Measurements from ENCODE around the gene RNF2. TPM values are rescaled to one million over a fixed set of nuclear protein-coding genes. Genes with fewer than 3 reads are reported as not detected.

Gene RNF2
- total and polyA plus RNA-seq, 2 donors (not counting 3 experiments of a cell fraction or from before 2014, with no cell fraction given): 13.6 to 30.6 TPM

DNA sequence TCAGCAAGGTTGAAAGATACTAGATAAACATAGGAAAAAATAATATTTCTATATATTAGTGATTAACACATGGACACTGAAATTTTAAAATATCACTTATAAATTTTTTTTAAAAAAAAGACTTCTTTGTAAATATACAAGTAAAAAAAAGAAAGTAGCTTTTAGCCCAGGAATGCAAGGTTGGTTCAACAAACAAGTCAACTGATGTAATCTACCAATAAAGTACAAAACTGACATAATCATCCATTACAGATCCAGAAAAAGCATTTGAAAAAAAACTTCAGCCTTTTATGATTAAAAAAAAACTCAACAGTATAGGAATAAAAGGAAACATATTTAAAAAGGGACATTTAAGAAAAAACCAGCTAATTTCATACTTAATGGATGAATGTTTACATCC, 63.0 kb downstream of the RNF2 start:
- Histone ChIP-seq H3K79me2 (ENCODE audit: control insufficient read depth, insufficient read depth, low read length) (no peaks in the 10 kb centered on the region), H3K9me3 (replicated peaks; ENCODE audit: control insufficient read depth, insufficient read depth, low read length) (no peaks in the 10 kb centered on the region), H3K36me3 (ENCODE audit: control insufficient read depth in 2 of 2, extremely low read depth in 1 of 2, insufficient read depth in 2 of 2, low read length in 2 of 2) (no peaks in the 10 kb centered on the region), H3K9ac (replicated peaks; ENCODE audit: extremely low read depth, insufficient read depth, low read length) (no peak overlapping the region), H3K9me1 (replicated peaks; ENCODE audit: control insufficient read depth, extremely low read depth, insufficient read depth, low read length) (no peaks in the 10 kb centered on the region), H3K27me3 (ENCODE audit: control insufficient read depth in 2 of 2, insufficient read depth in 2 of 2, low read length in 2 of 2) (no peaks in the 10 kb centered on the region), H3K4me3 (replicated peaks in 1 of 3; ENCODE audit: insufficient read depth in 1 of 3, low read depth in 1 of 3, low read length in 3 of 3) (no peak overlapping the region), H4K20me1 (replicated peaks; ENCODE audit: control insufficient read depth, extremely low read depth, insufficient read depth, low read length) (no peaks in the 10 kb centered on the region), H3K4me1 (ENCODE audit: control insufficient read depth, extremely low read depth, insufficient read depth, low read length) (peaks cover 3% of the 10 kb centered on the region), H3K4me2 (ENCODE audit: insufficient read depth, low read length) (no peak overlapping the region), H2AFZ (ENCODE audit: low read depth, low read length) (no peak overlapping the region), H3K27ac (ENCODE audit: insufficient read depth, low read depth, low read length) (no peak overlapping the region)
- CTCF ChIA-PET: interaction anchor here (0.8 to 1.4 kb wide), 4 partner anchors 8 to 726 kb away, joined by 3 to 5 read pairs (median 4); no protein-coding TSS in a partner anchor
- DNase-seq (ENCODE audit: low read depth, low spot score): no peak
- TF ChIP-seq MYC (IDR thresholded peaks at IDR 0.05; ENCODE audit: low read depth, low read length) (no peak), FOS (IDR thresholded peaks at IDR 0.05; ENCODE audit: borderline replicate concordance, insufficient read depth, low read length) (no peak), GATA2 (IDR thresholded peaks at IDR 0.05; ENCODE audit: insufficient read depth, insufficient read length, low read depth, low read length) (no peak), POLR2A (IDR thresholded peaks at IDR 0.05; ENCODE audit: low read depth, low read length) (no peak), POLR2AphosphoS5 (IDR thresholded peaks at IDR 0.05; ENCODE audit: insufficient read depth, low read depth, low read length) (no peak), JUN (IDR thresholded peaks at IDR 0.05; ENCODE audit: borderline replicate concordance, insufficient read depth, insufficient read length, low read depth) (no peak)
- TF ChIP-seq, protein P1, sequence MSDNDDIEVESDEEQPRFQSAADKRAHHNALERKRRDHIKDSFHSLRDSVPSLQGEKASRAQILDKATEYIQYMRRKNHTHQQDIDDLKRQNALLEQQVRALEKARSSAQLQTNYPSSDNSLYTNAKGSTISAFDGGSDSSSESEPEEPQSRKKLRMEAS (IDR thresholded peaks at IDR 0.05; ENCODE audit: insufficient read depth, insufficient read length): no peak
- TF ChIP-seq, protein P2, sequence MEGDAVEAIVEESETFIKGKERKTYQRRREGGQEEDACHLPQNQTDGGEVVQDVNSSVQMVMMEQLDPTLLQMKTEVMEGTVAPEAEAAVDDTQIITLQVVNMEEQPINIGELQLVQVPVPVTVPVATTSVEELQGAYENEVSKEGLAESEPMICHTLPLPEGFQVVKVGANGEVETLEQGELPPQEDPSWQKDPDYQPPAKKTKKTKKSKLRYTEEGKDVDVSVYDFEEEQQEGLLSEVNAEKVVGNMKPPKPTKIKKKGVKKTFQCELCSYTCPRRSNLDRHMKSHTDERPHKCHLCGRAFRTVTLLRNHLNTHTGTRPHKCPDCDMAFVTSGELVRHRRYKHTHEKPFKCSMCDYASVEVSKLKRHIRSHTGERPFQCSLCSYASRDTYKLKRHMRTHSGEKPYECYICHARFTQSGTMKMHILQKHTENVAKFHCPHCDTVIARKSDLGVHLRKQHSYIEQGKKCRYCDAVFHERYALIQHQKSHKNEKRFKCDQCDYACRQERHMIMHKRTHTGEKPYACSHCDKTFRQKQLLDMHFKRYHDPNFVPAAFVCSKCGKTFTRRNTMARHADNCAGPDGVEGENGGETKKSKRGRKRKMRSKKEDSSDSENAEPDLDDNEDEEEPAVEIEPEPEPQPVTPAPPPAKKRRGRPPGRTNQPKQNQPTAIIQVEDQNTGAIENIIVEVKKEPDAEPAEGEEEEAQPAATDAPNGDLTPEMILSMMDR (IDR thresholded peaks at IDR 0.05; ENCODE audit: extremely low read depth in 1 of 2, insufficient read depth in 1 of 2, low read depth in 1 of 2, low read length in 2 of 2): no peak
- dilution Hi-C loops (cut with MboI; ENCODE audit: extremely low pct_ligation_motif_present, low sequenced_read_pairs): no loop called here
- BruUV-seq (replicated peaks): no TSS peak
- intact Hi-C loops (cut with micrococcal nuclease): no loop called here
- FAIRE-seq: no peak
- POLR2A ChIA-PET: no interaction called here
